Medulla oblongata (tissue), 1 donor: ENCODE data around the gene KLK1.
"Not testable (repeated sequence)": the region's sequence is repeated elsewhere in the genome, so short reads cannot be mapped to it uniquely, and the experiment has no call there.

Experiments used
- DNase-seq: peaks from one replicate; pipeline ENCODE4 v3.0.0-alpha.2; 2015; ENCODE audit errors: extremely low spot score

Gene KLK1

DNA sequence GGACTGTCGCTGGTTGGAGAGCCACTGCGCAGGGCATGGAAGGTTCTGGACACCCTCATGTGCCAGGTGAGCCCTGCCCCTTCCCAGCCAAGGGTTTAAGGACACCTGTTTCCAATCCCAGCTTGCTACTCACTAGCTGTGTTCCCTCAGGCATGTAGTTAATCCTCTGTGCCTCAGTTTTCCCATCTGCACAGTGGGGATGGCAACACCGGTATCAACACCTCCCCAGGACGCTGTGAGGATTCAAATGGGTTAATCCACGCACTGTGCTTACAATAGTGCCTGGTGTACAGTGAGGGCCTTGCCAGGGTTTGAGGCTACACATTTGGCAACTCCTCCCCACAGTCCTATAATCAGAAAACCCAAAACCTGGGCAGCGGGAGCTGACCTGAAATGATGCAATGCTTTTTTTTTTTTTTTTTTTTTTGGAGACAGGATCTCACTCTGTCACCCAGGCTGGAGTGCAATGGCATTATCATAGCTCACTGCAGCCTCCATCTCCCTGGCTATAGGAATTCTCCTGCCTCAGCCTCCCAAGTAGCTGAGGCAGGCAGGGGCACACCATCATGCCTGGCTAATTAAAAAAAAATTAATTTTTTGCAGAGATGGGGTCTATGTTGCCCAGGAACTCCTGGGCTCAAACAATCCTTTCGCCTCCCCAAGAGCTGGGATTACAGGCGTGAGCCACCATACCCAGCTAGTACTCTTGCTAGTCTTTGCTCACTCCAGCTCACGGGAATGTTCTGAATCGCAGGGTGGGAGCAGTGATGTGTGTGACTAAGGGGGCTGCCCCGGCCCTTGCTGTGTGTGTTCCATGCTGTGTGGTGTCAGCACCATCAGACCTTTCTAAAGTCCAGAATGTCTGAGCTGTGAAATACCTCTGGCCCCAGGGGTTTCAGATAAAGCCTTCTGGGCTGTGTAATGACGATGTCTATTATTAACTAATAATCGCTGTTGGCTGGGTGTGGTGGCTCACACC, 31.0 kb downstream of the KLK1 start:
- DNase-seq: no peak

DNA sequence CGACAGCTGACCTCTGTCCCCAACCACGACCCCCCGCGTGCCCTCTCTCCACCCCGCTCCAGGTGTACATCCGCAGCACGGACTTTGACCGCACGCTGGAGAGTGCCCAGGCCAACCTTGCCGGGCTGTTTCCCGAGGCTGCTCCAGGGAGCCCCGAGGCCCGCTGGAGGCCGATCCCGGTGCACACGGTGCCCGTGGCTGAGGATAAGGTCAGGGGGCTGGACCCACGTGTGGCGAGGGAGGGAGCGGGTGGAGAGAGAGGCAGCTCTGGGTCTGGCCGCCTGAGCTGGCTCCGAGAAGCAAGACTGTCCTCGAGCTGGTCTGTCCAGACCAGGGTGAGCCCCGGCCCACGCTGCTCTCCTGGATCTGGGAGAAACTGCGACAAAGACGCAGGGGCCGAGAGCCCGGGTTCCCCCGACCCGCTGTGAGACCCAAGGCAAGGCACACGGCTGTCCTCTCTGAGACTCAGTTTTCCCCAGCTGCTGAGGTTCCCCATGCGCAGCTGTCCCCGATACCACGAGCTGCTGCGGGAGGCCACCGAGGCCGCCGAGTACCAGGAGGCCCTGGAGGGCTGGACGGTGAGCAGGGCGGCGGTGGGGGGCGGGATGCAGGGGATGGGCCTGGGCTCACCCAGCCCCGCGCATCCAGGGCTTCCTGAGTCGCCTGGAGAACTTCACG, 31.9 kb downstream of the KLK1 start:
- no peak for DNase-seq

DNA sequence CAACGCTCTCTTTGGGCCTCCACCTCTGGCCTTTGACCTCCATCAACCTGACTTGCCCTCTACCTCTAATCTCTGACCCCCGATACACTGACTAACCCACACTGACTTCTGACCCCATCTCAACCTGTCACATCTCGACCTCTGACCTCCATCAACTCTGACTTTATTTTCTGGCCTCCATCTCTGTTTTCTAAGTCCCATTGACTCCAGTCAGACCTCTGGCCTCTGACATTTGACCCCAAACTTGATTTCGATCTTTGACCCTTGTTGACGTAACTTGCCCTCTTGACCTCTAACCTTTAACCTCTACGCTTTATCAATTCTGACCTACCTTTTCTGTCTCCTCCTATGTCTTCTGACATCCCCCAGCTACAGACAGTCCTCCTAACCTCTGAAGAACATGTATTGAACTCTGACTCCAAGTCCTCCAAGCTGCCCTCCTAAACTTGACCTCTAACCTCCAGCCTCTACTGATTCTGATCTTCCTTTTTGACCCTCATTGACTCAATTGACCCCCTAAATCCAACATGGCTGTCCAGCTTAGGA, 32.6 kb downstream of the KLK1 start:
- no peak for DNase-seq

GRCh38 chr19:50790396-50790795, 33.2 kb downstream of the KLK1 start, which contains the start of gene ACP4:
Gene ACP4 (plus strand): TSS chr19:50790415. CDS start chr19:50790415, 0 bp downstream.
- no peak for DNase-seq

DNA sequence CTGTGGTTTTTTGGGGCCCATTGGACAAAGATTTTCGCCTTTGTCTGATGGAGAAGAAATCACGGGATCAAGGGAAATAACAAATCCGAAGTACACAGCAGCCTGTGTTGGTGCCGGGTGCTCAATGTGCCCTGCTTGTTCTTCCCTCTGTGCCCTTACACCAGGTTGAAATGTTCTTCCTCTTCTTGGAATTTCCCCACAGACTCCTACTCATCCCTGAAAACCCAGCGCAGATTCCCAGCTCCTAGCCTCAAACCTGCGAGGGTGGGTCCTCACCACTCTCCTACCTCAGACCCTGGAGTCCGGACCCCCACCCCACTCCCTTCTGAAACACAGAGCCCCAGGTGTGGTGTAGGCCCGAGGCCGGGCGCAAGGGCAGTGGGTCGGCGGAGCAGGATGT, 38.3 kb downstream of the KLK1 start:
- no peak for DNase-seq

- DNase-seq: no peak
Measured at GRCh38 chr19:50784710-50785109, 38.9 kb downstream of the KLK1 start.

- DNase-seq: not testable (repeated sequence)
Measured at GRCh38 chr19:50783848-50784152, 39.8 kb downstream of the KLK1 start.

- DNase-seq: no peak
Measured at GRCh38 chr19:50780753-50781435, 42.7 kb downstream of the KLK1 start.

GRCh38 chr19:50779504-50780457, 43.8 kb downstream of the KLK1 start:
- DNase-seq: no peak

GRCh38 chr19:50778906-50779430, 44.6 kb downstream of the KLK1 start:
- DNase-seq: no peak

DNA sequence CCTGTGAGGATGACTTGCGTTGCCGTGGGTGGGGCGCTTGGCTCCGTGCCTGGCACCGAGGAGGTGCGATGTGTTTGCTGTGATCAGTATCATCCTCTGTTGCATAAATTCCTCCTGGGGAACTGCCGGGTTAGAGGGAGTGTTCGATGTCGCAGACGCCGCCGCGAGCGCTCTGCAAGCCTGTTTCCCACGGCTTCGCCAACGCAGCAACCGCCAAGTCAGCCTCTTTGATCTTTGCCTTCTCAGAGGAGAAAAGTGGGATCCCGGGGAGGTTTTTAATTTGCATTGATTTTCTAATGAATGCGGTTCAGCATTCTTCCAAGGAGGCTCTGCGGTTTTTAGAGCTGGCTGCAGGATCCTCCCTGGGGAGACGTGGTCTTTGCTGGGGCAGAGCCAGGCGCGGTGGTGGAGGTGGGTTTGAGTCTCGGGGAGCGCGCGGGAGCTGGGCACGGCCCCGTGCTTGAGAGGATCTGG, 45.7 kb downstream of the KLK1 start:
- DNase-seq: no peak

DNA sequence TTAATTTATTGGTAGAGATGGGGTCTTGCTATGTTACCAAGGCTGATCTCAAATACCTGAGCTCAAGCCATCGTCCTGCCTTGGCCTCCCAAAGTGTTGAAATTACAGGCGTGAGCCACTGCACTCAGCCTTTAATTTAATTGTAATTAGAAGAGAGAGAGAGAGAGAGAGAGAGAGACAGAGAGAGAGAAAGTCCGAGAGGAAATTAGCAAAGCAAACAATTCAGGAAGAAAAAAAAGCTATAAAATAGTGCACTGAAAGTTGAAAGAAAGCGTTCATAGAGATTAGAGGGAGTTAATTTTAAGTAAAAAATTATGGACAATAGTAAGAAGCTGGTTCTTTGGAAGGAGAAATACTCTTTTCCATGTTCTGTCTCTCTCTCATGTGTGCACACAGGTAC, 46.3 kb downstream of the KLK1 start:
- DNase-seq: no peak

- no peak for DNase-seq
Measured at GRCh38 chr19:50776131-50776530, 47.5 kb downstream of the KLK1 start.

- DNase-seq: not testable (repeated sequence)
Measured at GRCh38 chr19:50773454-50773853, 50.1 kb downstream of the KLK1 start.

GRCh38 chr19:50772912-50773311, 50.7 kb downstream of the KLK1 start:
- DNase-seq: not testable (repeated sequence)

GRCh38 chr19:50772476-50772875, 51.1 kb downstream of the KLK1 start:
- DNase-seq: no peak

- no peak for DNase-seq
Measured at GRCh38 chr19:50770888-50771287, 52.7 kb downstream of the KLK1 start.

DNA sequence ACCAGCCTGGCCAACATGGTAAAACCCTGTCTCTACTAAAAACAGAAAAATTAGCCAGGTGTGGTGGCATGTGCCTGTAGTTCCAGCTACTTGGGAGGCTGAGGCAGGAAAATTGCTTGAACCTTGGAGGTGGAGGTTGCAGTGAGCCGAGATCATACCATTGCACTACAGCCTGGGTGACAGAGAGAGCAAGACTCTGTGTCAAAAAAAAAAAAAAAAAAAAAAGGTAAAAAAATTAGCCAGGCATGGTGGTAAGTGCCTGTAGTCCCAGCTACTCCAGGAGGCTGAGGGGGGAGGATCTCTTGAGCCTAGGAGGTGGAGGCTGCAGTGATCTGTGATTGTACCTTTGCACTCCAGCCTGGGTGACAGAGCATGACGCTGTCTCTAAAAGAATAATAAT, 53.4 kb downstream of the KLK1 start, which contains the start of gene GPR32:
TSS of gene GPR32 (plus strand) at position 301 of the 400 bp plus-strand sequence. CDS start 137 bp downstream, outside the sequence.
- not testable (repeated sequence) for DNase-seq
